Right atrium auricular region (tissue), 2 donors: ENCODE results near the gene CTXND1. TPM values are rescaled to one million over a fixed set of nuclear protein-coding genes. Genes with fewer than 3 reads are reported as not detected.
A peak's percentile ranks its signal among the peaks of the same experiment; 100 is the strongest.

Experiments used
- DNase-seq: peaks from one replicate; pipeline ENCODE4 v3.0.0-alpha.2; 2019; ENCODE audit warnings: low spot score
- H3K27ac ChIP-seq, 2 donors: fragments of 200-600 bp; sonication (generic); 1 replicate in 1 of 2; 2 replicates in 1 of 2; pipeline ENCODE4 v1.5.1; 2016 to 2019
- H3K27me3 ChIP-seq, 2 donors: fragments of 200-600 bp; sonication (generic); one replicate each; pipeline versions ENCODE4 v1.5.1 to v1.6.0; 2017 to 2019
- H3K36me3 ChIP-seq: fragments of 200-600 bp; sonication (generic); one replicate; pipeline ENCODE4 v1.5.1; 2016
- H3K4me1 ChIP-seq, 2 donors: fragments of 200-600 bp; sonication (generic); one replicate each; pipeline versions ENCODE4 v1.5.1 to v1.6.0; 2017 to 2019
- H3K4me3 ChIP-seq, 2 donors: fragments of 200-600 bp; sonication (generic); 1 replicate in 1 of 2; 2 replicates in 1 of 2; pipeline ENCODE4 v1.5.1; 2017 to 2019; ENCODE audit warnings: mild to moderate bottlenecking in 1 of 2, moderate library complexity in 1 of 2
- H3K9me3 ChIP-seq, 2 donors: fragments of 200-600 bp; sonication (generic); one replicate each; pipeline ENCODE4 v1.5.1; 2019
- total RNA-seq, 2 donors: library from RNA; depleted of rRNA; stranded (reverse); fragments of >200 nt; gene quantifications; one replicate each; pipeline ENCODE4 v1.1.0, GENCODE V29; 2016
- TF ChIP-seq, protein P1 (sequence below), 2 donors: fragments of 200-600 bp; sonication (generic); IDR thresholded peaks; one replicate each; pipeline ENCODE4 v1.5.1; 2019; ENCODE audit warnings: antibody characterized with exemption in 2 of 2

Gene CTXND1
- total RNA-seq, 2 donors from 2014 or later = 0.22 to 0.59 TPM

DNA sequence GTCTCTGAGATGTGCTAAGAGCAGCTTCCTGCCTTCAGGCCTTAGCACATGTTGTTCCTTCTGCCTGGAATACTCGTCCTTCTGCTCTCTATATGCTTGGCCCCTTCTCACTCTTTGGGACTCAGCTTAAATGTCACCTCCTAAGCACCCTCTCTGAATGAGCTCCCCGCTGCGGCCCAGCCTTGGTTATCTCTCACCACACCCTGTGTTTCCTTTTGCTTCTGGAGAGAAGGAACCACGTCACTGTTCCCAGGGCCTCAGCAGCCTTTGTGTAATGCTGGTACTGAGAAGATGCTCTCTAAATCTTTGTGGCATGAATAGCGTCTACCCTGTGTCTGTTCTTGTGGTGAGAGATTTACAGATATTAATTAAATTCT is 97.0 kb downstream of the CTXND1 start:
- H3K4me1 ChIP-seq = peaks cover 0 to 18% of the 10 kb centered on the region in 2 donors
- TF ChIP-seq, protein P1, sequence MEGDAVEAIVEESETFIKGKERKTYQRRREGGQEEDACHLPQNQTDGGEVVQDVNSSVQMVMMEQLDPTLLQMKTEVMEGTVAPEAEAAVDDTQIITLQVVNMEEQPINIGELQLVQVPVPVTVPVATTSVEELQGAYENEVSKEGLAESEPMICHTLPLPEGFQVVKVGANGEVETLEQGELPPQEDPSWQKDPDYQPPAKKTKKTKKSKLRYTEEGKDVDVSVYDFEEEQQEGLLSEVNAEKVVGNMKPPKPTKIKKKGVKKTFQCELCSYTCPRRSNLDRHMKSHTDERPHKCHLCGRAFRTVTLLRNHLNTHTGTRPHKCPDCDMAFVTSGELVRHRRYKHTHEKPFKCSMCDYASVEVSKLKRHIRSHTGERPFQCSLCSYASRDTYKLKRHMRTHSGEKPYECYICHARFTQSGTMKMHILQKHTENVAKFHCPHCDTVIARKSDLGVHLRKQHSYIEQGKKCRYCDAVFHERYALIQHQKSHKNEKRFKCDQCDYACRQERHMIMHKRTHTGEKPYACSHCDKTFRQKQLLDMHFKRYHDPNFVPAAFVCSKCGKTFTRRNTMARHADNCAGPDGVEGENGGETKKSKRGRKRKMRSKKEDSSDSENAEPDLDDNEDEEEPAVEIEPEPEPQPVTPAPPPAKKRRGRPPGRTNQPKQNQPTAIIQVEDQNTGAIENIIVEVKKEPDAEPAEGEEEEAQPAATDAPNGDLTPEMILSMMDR (IDR thresholded peaks at IDR 0.05) = no peak
- no peaks in the 10 kb centered on the region for H3K36me3 ChIP-seq
- no peak overlapping the region for H3K4me3 ChIP-seq
- H3K9me3 ChIP-seq = no peaks in the 10 kb centered on the region
- H3K27ac ChIP-seq = peak overlapping the region in 1 of 2 donors; percentile 12
- DNase-seq = no peak
- H3K27me3 ChIP-seq = no peaks in the 10 kb centered on the region

DNA sequence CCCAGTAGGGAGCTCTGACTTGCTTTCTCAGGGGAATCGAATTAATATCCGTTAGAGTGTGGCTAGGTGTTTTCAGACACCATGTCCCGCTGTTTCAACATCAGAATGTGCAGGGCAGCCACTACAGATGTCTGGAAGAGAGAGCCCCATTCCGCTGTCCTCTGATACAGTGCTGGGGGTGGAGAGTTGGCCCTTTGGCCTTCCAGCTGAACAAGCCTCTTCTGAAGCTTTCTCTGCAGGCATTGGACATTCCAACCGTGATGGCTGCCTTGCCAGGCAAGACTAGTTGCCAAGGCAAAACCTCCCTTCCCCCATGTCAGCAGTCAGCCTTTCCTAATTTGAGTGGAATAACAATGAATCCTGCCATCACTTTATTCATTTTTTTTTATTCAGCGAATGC is 97.7 kb downstream of the CTXND1 start:
- peaks cover 0 to 18% of the 10 kb centered on the region in 2 donors for H3K4me1 ChIP-seq
- no peak overlapping the region for H3K27ac ChIP-seq
- no peaks in the 10 kb centered on the region for H3K9me3 ChIP-seq
- no peaks in the 10 kb centered on the region for H3K36me3 ChIP-seq
- H3K4me3 ChIP-seq = no peak overlapping the region
- H3K27me3 ChIP-seq = no peaks in the 10 kb centered on the region
- DNase-seq = no peak
- TF ChIP-seq, protein P1 (IDR thresholded peaks at IDR 0.05) = no peak

DNA sequence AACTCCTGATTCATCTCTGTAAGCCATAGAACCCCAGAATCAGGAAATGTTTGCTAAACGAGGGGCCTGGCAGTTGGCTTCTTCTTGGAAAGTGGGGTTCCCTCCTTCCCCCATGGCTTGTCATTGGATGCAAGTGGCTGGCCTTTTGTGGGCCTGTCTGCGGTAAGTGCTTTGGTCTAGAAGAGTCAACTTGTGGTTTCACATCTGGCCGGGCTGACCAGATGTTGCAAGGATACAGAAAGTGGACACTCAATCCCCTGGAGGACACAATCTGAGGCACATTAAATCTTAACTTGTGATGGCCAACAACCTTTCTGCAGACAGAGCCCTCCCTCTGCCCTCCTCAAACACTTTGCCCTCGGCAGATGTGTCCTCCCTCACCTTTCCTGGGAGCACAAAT is 98.1 kb downstream of the CTXND1 start:
- H3K4me1 ChIP-seq = peaks cover 0 to 18% of the 10 kb centered on the region in 2 donors
- H3K27me3 ChIP-seq = no peaks in the 10 kb centered on the region
- H3K4me3 ChIP-seq = peak overlapping the region in 1 of 2 donors; percentile 71
- H3K9me3 ChIP-seq = no peaks in the 10 kb centered on the region
- TF ChIP-seq, protein P1 (IDR thresholded peaks at IDR 0.05) = no peak
- no peak for DNase-seq
- H3K36me3 ChIP-seq = no peaks in the 10 kb centered on the region
- peak overlapping the region; percentile 80 to 84 for H3K27ac ChIP-seq

DNA sequence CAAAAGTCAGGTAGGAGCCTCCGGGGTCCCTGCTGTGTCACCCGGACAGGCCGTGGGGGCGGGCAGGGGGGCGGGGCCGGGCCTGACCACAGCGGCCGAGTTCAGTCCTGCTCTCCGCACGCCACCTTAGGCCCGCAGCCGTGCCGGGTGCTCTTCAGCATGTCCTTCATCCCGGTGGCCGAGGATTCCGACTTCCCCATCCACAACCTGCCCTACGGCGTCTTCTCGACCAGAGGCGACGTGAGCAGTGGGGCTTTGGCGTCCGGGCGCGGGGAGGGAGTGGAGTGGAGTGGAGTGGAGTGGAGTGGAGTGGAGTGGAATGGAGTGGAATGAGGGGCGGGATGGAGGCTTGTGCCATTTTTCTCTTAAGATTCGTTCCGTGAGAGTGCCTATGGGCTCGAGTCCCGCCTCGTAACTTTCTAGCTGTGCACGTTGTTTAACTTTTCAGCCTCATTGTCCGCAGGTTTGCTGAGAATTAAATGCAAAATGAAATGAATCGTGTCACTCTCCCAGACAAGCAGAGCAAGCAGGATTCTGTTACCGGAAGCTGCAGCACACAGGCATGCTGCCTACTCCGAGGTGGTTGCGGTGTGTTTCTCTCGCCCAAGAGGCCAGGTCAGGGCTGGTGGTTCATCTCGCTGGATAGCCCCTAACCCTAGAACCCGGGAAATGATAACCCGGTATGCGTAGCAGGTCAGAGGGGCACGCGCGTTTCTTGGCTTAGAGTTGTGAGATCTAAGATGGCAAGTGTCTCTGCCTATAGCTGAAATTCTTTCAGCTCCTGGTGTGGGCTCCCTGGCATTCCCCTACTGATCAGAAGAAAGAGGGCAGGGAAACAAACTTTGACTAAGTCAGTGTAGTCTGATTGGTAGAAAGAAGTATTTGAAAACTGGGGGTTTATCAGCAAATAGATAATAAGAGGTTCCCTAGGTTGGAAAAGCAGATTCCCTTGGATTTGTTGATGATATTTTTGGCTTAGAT is 98.8 kb downstream of the CTXND1 start, which contains the start of gene FAH:
Gene FAH, plus strand, starts transcription at position 104 of the 981 bp plus-strand sequence. Its CDS starts 56 bp downstream, at position 160.
- TF ChIP-seq, protein P1 (IDR thresholded peaks at IDR 0.05) = no peak
- H3K4me1 ChIP-seq = peaks cover 0 to 18% of the 10 kb centered on the region in 2 donors
- H3K4me3 ChIP-seq = peak within 1 kb of the TSS; percentile 66 to 71

DNA sequence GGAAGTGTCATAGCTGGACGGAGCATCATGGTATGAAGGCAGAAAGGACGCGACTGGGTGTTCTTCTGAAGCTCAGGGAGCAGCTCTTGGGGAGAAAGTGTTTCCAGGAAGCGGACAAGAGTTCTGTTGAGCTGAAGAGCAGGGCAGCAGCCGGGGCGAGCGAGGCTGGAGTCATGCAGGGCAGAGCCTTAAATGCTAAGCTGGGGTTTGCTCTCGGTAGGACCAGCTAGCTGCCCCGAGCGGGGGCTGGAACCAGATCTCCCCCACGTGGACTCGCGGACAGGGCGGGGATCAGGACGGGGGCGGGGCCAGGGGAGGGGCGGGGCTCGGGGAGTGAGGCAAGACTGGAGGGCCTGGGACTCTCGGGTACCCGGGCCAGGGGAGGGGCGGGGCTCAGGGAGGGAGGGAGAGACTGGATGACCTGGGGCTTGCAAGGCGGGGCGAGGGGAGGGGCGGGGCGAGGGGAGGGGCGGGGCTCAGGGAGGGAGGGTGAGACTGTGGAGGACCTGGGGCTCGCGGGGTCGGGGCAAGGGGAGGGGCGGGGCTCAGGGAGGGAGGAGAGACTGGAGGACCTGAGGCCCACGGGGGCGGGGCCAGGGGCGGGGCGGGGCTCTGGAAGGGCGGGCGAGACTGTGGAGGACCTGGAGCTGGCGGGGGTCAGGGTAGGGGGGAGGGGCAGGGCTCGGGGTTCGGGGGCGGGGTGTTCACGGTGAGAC is 99.7 kb downstream of the CTXND1 start:
- Histone ChIP-seq H3K4me3 (peak overlapping the region; percentile 66 to 71), H3K9me3 (no peaks in the 10 kb centered on the region), H3K4me1 (peaks cover 0 to 18% of the 10 kb centered on the region in 2 donors), H3K27ac (peak overlapping the region; percentile 80 to 84), H3K36me3 (no peaks in the 10 kb centered on the region), H3K27me3 (no peaks in the 10 kb centered on the region)
- TF ChIP-seq, protein P1 (IDR thresholded peaks at IDR 0.05) = no peak
- peak; percentile 94 for DNase-seq

More for the DNA sequence above, 98.8 kb downstream of the CTXND1 start, which contains the start of gene FAH:
- Histone ChIP-seq H3K9me3 (no peaks in the 10 kb centered on the region), H3K27ac (peak within 1 kb of the TSS; percentile 80 to 84), H3K36me3 (no peaks in the 10 kb centered on the region), H3K27me3 (no peaks in the 10 kb centered on the region)
- no peak for DNase-seq
